LNCAP (cell line): Measurements from ENCODE around the gene TGFBRAP1.

Experiments
- TF ChIP-seq, protein P1 (sequence below): fragments of 450-650 bp; IDR thresholded peaks from 2 replicates; pipeline ENCODE4 v1.5.1; 2017; ENCODE audit warnings: mild to moderate bottlenecking

Gene TGFBRAP1

GRCh38 chr2:105215586-105216192 lies 113.8 kb downstream of the TGFBRAP1 start:
- TF ChIP-seq, protein P1, sequence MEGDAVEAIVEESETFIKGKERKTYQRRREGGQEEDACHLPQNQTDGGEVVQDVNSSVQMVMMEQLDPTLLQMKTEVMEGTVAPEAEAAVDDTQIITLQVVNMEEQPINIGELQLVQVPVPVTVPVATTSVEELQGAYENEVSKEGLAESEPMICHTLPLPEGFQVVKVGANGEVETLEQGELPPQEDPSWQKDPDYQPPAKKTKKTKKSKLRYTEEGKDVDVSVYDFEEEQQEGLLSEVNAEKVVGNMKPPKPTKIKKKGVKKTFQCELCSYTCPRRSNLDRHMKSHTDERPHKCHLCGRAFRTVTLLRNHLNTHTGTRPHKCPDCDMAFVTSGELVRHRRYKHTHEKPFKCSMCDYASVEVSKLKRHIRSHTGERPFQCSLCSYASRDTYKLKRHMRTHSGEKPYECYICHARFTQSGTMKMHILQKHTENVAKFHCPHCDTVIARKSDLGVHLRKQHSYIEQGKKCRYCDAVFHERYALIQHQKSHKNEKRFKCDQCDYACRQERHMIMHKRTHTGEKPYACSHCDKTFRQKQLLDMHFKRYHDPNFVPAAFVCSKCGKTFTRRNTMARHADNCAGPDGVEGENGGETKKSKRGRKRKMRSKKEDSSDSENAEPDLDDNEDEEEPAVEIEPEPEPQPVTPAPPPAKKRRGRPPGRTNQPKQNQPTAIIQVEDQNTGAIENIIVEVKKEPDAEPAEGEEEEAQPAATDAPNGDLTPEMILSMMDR = no peak
